GM12878 (cell line): ENCODE measurements around the gene NHS. TPM values are rescaled to one million over a fixed set of nuclear protein-coding genes. Genes with fewer than 3 reads are reported as not detected.

Experiments used
- ATAC-seq: fragments of 200-7000 bp; cut with Tn5 transposase; 3 replicates; pipeline ENCODE4 v1.9.1; 2020; ENCODE audit warnings: mild to moderate bottlenecking, moderate library complexity
- BruUV-seq: library from RNA; stranded (reverse); fragments of 400-500 nt; replicated peaks from 2 replicates; lab custom pipeline; 2021; lab: Mats Ljungman, UMichigan
- CTCF ChIA-PET: fragments of 300-600 bp; sonication (Branson Sonifier 250); formaldehyde crosslinking; extraction: SDS; loops from one replicate; lab custom pipeline; 2021; ENCODE audit warnings: inconsistent platforms; lab: Yijun Ruan, JAX
- POLR2A ChIA-PET: fragments of 350-600 bp; formaldehyde crosslinking; extraction: SDS; loops from one replicate; lab custom pipeline; 2021; ENCODE audit warnings: inconsistent platforms; lab: Charles Lee
- RAD21 ChIA-PET: fragments of 300-600 bp; sonication (Branson Sonifier 250); formaldehyde crosslinking; loops from one replicate; lab custom pipeline; 2023; ENCODE audit warnings: antibody characterized with exemption; ENCODE audit not compliant: unreplicated experiment; lab: Charles Lee
- SMC1A ChIA-PET: fragments of 300-600 bp; sonication (Branson Sonifier 250); formaldehyde crosslinking; loops from one replicate; lab custom pipeline; 2023; ENCODE audit not compliant: unreplicated experiment, uncharacterized antibody; lab: Charles Lee
- DNase-seq: peaks from one replicate; pipeline ENCODE4 v3.0.0-alpha.2; 2011; ENCODE audit warnings: low read depth, low spot score
- FAIRE-seq: peaks from 3 replicates; lab custom pipeline; 2011; peaks lifted over from hg19 to GRCh38; lab: Jason Lieb, UNC
- H2AFZ ChIP-seq: 2 replicates; pipeline ENCODE4 v1.6.0; 2011; ENCODE audit warnings: low read depth, low read length, control low read depth; ENCODE audit not compliant: control insufficient read depth
- H3K27ac ChIP-seq: 2 replicates; pipeline ENCODE4 v1.5.1; 2011; ENCODE audit warnings: control low read depth; ENCODE audit not compliant: control insufficient read depth, insufficient read depth
- H3K27me3 ChIP-seq, 2 experiments: replicated peaks in 1 of 2; 2 replicates each; pipeline versions ENCODE4 v1.6.0 to v1.6.1; 2011; ENCODE audit warnings: low read length in 1 of 2; ENCODE audit not compliant: control insufficient read depth in 2 of 2, insufficient read depth in 2 of 2
- H3K36me3 ChIP-seq, 2 experiments: 2 replicates each; pipeline ENCODE4 v1.5.1; 2011; ENCODE audit warnings: low read length in 1 of 2; ENCODE audit not compliant: control insufficient read depth in 2 of 2, insufficient read depth in 2 of 2
- H3K4me1 ChIP-seq: 2 replicates; pipeline ENCODE4 v1.6.1; 2011; ENCODE audit warnings: mild to moderate bottlenecking, low read length, moderate library complexity, mixed read lengths; ENCODE audit not compliant: control insufficient read depth, insufficient read depth
- H3K4me2 ChIP-seq: 2 replicates; pipeline ENCODE4 v1.6.0; 2011; ENCODE audit warnings: control low read depth; ENCODE audit not compliant: control insufficient read depth, insufficient read depth
- H3K4me3 ChIP-seq: fragments of 200-600 bp; sonication (generic); 2 replicates; pipeline ENCODE4 v1.5.1; 2016
- H3K79me2 ChIP-seq: 2 replicates; pipeline ENCODE4 v1.6.0; 2011; ENCODE audit warnings: low read length; ENCODE audit not compliant: control insufficient read depth, insufficient read depth
- H3K9ac ChIP-seq: 2 replicates; pipeline ENCODE4 v1.8.0; 2011; ENCODE audit warnings: low read length, control low read depth, mixed read lengths; ENCODE audit not compliant: control insufficient read depth, insufficient read depth
- H3K9me3 ChIP-seq: replicated peaks from 3 replicates; pipeline ENCODE4 v1.5.1; 2011; ENCODE audit warnings: mild to moderate bottlenecking, low read length; ENCODE audit not compliant: control insufficient read depth, insufficient read depth
- H4K20me1 ChIP-seq: 2 replicates; pipeline ENCODE4 v1.6.0; 2011; ENCODE audit not compliant: control insufficient read depth, insufficient read depth
- CREM ChIP-seq: IDR thresholded peaks from 2 replicates; pipeline ENCODE4 v1.6.1; 2014; ENCODE audit warnings: antibody characterized with exemption, low read depth
- FOXK2 ChIP-seq: fragments of 450-650 bp; IDR thresholded peaks from 2 replicates; pipeline ENCODE4 v1.6.1; 2017; ENCODE audit warnings: mild to moderate bottlenecking, moderate library complexity
- GABPA ChIP-seq: IDR thresholded peaks from 2 replicates; pipeline ENCODE4 v1.6.1; 2014; ENCODE audit warnings: antibody characterized with exemption, low read depth, mild to moderate bottlenecking, inconsistent platforms
- HDAC6 ChIP-seq: fragments of 200-600 bp; sonication (generic); IDR thresholded peaks from one replicate; pipeline ENCODE4 v1.8.0; 2017; ENCODE audit warnings: antibody characterized with exemption; ENCODE audit not compliant: unreplicated experiment
- LARP7 ChIP-seq: fragments of 450-650 bp; IDR thresholded peaks from 2 replicates; pipeline ENCODE4 v1.6.1; 2017; ENCODE audit warnings: mild to moderate bottlenecking
- NFYB ChIP-seq: IDR thresholded peaks from 2 replicates; pipeline ENCODE4 v1.6.1; 2011; ENCODE audit warnings: low read depth, mild to moderate bottlenecking, low read length, improper control_type of control experiment, moderate library complexity; ENCODE audit not compliant: insufficient read depth
- PAX8 ChIP-seq: fragments of 450-650 bp; IDR thresholded peaks from 2 replicates; pipeline ENCODE4 v1.6.1; 2017; ENCODE audit warnings: mild to moderate bottlenecking, moderate library complexity
- SIX5 ChIP-seq: IDR thresholded peaks from 2 replicates; pipeline ENCODE4 v1.6.1; 2011; ENCODE audit warnings: mild to moderate bottlenecking, low read depth, low read length, moderate library complexity; ENCODE audit not compliant: severe bottlenecking
- SMAD5 ChIP-seq: IDR thresholded peaks from 2 replicates; pipeline ENCODE4 v1.6.1; 2016; ENCODE audit warnings: antibody characterized with exemption, low read depth
- ZNF217 ChIP-seq: fragments of 450-650 bp; IDR thresholded peaks from 2 replicates; pipeline ENCODE4 v1.6.1; 2017; ENCODE audit warnings: antibody characterized with exemption, mild to moderate bottlenecking
- ZNF384 ChIP-seq: IDR thresholded peaks from 2 replicates; pipeline ENCODE4 v1.6.1; 2012; ENCODE audit warnings: low read depth, mild to moderate bottlenecking, low read length, improper control_type of control experiment, borderline replicate concordance
- WGBS: methylation state at CpG from one replicate; pipeline ENCODE4 v1.1.6; 2016; ENCODE audit warnings: low lambda C conversion rate; ENCODE audit not compliant: insufficient replicate concordance, insufficient coverage; ENCODE audit errors: missing lambda C conversion rate; 5-methylcytosine and 5-hydroxymethylcytosine counted together
- in situ Hi-C: fragments of 300-500 bp; cut with MboI; formaldehyde crosslinking; loops from 9 replicates; pipeline ENCODE4 v1.14.3; 2018; ENCODE audit warnings: mixed read lengths
- intact Hi-C: fragments of 100-400 bp; cut with micrococcal nuclease; formaldehyde crosslinking; loops from one replicate; pipeline ENCODE4 v1.14.2; 2022; ENCODE audit not compliant: unreplicated experiment
- polyA plus RNA-seq, 11 experiments: library from polyadenylated mRNA; depleted of rRNA in 4 of 11; unstranded in 6 of 11; stranded (reverse) in 5 of 11; fragments of >200 nt; fragmentation: Nextera tagmentation in 4 of 11; fragmentation: Illumina TruSeq in 1 of 11; extraction: Ambion mirVana in 4 of 11; extraction: Trizol in 1 of 11; gene quantifications; 1 replicate in 1 of 11; 2 replicates in 10 of 11; pipeline versions ENCODE4 v1.2.1 to v1.2.3, GENCODE V29; 2011 to 2016; ENCODE audit warnings: inconsistent platforms in 2 of 11, missing spikeins in 2 of 11, low read depth in 1 of 11
- total RNA-seq, 4 experiments: library from RNA; depleted of rRNA in 3 of 4; stranded (reverse); fragments of >200 nt in 3 of 4; fragmentation: Illumina TruSeq in 1 of 4; extraction: Trizol in 1 of 4; gene quantifications; 2 replicates each; pipeline versions ENCODE4 v1.2.1 to v1.2.3, GENCODE V29; 2013 to 2021
- TF ChIP-seq, protein P1 (sequence below): fragments of 450-650 bp; IDR thresholded peaks from 2 replicates; pipeline ENCODE4 v1.6.1; 2017; ENCODE audit warnings: mild to moderate bottlenecking
- TF ChIP-seq, protein P2 (sequence below): fragments of 450-650 bp; IDR thresholded peaks from 2 replicates; pipeline ENCODE4 v1.6.1; 2016; ENCODE audit warnings: mild to moderate bottlenecking
- TF ChIP-seq, protein P3 (sequence below): fragments of 450-650 bp; IDR thresholded peaks from 2 replicates; pipeline ENCODE4 v1.6.1; 2018; ENCODE audit warnings: borderline replicate concordance, mild to moderate bottlenecking; ENCODE audit not compliant: partially characterized antibody

NHS gene
- total and polyA plus RNA-seq, 10 of the 15 experiments (the other 5 are each of a cell fraction or from before 2014, with no cell fraction given), result under 0.01 to 0.07 (median 0.03) TPM; not detected in 7

DNA sequence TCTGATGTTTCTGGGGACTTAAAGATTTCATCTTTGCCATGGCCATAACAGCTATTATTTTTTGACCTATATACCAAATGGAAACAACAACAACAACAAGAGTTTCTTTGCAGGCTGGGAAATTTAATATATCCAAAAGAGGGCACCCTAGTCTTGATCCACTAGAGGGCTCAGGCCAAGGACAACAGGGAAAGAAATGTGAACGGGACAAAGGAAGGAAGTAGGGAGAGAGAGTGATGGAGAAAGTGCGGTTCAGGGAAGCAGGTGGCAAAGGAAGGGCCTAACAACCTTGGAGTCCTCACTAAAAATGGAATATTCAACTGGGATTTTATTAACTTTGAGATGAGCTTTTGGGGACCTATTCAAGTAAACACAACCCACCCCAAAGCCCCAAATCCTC is 294.5 kb downstream of the NHS start:
- Histone ChIP-seq H3K27ac (no peak overlapping the region), H3K4me1 (no peaks in the 10 kb centered on the region), H3K36me3 (no peaks in the 10 kb centered on the region), H3K9me3 (no peaks in the 10 kb centered on the region), H4K20me1 (no peaks in the 10 kb centered on the region), H3K27me3 (no peaks in the 10 kb centered on the region; a peak in 1 of 4 replicates), H3K4me2 (no peak overlapping the region), H3K9ac (no peak overlapping the region), H2AFZ (no peak overlapping the region), H3K79me2 (no peaks in the 10 kb centered on the region), H3K4me3 (no peak overlapping the region)
- SMC1A ChIA-PET, result no interaction called here
- in situ Hi-C loops (no loop called here), intact Hi-C loops (no loop called here)
- CTCF ChIA-PET, result no interaction called here
- FAIRE-seq, result no peak
- TF ChIP-seq, protein P1, sequence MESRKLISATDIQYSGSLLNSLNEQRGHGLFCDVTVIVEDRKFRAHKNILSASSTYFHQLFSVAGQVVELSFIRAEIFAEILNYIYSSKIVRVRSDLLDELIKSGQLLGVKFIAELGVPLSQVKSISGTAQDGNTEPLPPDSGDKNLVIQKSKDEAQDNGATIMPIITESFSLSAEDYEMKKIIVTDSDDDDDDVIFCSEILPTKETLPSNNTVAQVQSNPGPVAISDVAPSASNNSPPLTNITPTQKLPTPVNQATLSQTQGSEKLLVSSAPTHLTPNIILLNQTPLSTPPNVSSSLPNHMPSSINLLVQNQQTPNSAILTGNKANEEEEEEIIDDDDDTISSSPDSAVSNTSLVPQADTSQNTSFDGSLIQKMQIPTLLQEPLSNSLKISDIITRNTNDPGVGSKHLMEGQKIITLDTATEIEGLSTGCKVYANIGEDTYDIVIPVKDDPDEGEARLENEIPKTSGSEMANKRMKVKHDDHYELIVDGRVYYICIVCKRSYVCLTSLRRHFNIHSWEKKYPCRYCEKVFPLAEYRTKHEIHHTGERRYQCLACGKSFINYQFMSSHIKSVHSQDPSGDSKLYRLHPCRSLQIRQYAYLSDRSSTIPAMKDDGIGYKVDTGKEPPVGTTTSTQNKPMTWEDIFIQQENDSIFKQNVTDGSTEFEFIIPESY, result no peak
- no peak for TF ChIP-seq LARP7
- RAD21 ChIA-PET, result no interaction called here
- no peak for ATAC-seq
- POLR2A ChIA-PET, result no interaction called here
- BruUV-seq, result no TSS peak
- 0% methylated on average over 2 of the region's 2 CpGs for WGBS
- no peak for DNase-seq

DNA sequence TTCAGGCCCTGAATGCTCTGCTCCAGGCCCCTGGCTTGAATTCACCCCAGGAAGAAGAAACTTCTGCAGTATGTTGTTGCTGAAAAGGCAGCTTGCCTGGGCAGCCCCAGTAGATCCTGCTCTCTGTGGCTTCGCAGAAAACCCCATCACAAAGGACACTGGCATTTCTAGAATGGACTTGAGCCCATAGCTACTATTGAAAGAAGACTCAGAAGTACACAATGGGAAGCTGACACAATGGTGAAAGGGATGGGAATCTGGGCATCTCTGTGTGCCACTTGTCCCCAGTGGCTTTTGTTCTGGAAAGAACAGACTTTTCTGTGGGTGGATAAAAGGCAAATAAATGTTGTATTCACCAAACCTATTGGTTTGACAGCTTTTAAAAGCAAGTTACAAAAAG is 294.9 kb downstream of the NHS start:
- Histone ChIP-seq H3K9ac (no peak overlapping the region), H3K4me2 (no peak overlapping the region), H3K36me3 (no peaks in the 10 kb centered on the region), H4K20me1 (no peaks in the 10 kb centered on the region), H3K9me3 (no peaks in the 10 kb centered on the region), H3K4me1 (no peaks in the 10 kb centered on the region), H2AFZ (no peak overlapping the region), H3K4me3 (no peak overlapping the region), H3K79me2 (no peaks in the 10 kb centered on the region), H3K27ac (no peak overlapping the region), H3K27me3 (no peaks in the 10 kb centered on the region; a peak in 1 of 4 replicates)
- ATAC-seq (no peak), FAIRE-seq (no peak), DNase-seq (no peak)
- in situ Hi-C loops, result no loop called here
- CTCF ChIA-PET, result no interaction called here
- RAD21 ChIA-PET, result no interaction called here
- SMC1A ChIA-PET, result no interaction called here
- no TSS peak for BruUV-seq
- POLR2A ChIA-PET, result no interaction called here
- intact Hi-C loops, result no loop called here
- WGBS, result 6% methylated on average over 1 of the region's 1 CpG
- no peak for TF ChIP-seq ZNF384
- TF ChIP-seq NFYB, result no peak
- TF ChIP-seq, protein P2, sequence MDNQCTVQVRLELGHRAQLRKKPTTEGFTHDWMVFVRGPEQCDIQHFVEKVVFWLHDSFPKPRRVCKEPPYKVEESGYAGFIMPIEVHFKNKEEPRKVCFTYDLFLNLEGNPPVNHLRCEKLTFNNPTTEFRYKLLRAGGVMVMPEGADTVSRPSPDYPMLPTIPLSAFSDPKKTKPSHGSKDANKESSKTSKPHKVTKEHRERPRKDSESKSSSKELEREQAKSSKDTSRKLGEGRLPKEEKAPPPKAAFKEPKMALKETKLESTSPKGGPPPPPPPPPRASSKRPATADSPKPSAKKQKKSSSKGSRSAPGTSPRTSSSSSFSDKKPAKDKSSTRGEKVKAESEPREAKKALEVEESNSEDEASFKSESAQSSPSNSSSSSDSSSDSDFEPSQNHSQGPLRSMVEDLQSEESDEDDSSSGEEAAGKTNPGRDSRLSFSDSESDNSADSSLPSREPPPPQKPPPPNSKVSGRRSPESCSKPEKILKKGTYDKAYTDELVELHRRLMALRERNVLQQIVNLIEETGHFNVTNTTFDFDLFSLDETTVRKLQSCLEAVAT, result no peak
- TF ChIP-seq PAX8, result no peak
- no peak for TF ChIP-seq GABPA
- TF ChIP-seq SIX5, result no peak
- TF ChIP-seq ZNF217, result no peak
- no peak for TF ChIP-seq FOXK2
- TF ChIP-seq CREM, result no peak
- TF ChIP-seq, protein P3, sequence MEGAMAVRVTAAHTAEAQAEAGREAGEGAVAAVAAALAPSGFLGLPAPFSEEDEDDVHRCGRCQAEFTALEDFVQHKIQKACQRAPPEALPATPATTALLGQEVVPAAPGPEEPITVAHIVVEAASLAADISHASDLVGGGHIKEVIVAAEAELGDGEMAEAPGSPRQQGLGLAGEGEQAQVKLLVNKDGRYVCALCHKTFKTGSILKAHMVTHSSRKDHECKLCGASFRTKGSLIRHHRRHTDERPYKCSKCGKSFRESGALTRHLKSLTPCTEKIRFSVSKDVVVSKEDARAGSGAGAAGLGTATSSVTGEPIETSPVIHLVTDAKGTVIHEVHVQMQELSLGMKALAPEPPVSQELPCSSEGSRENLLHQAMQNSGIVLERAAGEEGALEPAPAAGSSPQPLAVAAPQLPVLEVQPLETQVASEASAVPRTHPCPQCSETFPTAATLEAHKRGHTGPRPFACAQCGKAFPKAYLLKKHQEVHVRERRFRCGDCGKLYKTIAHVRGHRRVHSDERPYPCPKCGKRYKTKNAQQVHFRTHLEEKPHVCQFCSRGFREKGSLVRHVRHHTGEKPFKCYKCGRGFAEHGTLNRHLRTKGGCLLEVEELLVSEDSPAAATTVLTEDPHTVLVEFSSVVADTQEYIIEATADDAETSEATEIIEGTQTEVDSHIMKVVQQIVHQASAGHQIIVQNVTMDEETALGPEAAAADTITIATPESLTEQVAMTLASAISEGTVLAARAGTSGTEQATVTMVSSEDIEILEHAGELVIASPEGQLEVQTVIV, result no peak
- no peak for TF ChIP-seq SMAD5
- TF ChIP-seq HDAC6, result no peak
